Uterine smooth muscle cell (primary cell): Measurements from ENCODE around the gene XKR7. TPM values are rescaled to one million over a fixed set of nuclear protein-coding genes. Genes with fewer than 3 reads are reported as not detected.

Experiments used
- total RNA-seq: library from RNA; depleted of rRNA; stranded (reverse); fragments of >200 nt; gene quantifications from 2 replicates; pipeline ENCODE4 v1.2.3, GENCODE V29; 2014

XKR7 gene, protein sequence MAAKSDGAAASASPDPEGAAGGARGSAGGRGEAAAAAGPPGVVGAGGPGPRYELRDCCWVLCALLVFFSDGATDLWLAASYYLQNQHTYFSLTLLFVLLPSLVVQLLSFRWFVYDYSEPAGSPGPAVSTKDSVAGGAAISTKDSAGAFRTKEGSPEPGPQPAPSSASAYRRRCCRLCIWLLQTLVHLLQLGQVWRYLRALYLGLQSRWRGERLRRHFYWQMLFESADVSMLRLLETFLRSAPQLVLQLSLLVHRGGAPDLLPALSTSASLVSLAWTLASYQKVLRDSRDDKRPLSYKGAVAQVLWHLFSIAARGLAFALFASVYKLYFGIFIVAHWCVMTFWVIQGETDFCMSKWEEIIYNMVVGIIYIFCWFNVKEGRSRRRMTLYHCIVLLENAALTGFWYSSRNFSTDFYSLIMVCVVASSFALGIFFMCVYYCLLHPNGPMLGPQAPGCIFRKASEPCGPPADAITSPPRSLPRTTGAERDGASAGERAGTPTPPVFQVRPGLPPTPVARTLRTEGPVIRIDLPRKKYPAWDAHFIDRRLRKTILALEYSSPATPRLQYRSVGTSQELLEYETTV
- total RNA-seq: under 0.01 TPM in 1 of 2 replicates, not detected in the other

DNA sequence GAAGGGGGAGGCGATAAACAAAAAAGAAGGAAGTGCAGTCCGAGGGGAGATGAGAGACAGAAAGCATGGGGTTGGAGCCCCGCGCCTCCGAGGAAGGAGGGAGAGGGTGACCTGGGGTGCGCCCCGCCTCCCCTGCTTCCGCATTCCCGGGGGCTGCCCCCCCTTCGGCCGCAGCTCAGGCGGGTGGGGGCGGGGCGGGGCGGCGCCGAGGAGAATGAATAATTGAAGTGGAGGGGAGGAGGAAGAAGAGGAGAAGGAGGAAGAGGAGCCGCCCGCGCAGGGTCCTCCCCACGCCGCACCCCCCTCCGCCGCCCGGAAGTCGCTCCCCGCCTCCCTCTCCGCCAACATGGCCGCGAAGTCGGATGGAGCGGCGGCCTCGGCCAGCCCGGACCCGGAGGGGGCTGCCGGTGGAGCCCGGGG is at the start of gene XKR7:
TSS of gene XKR7 (plus strand) at position 322 of the 420 bp plus-strand sequence. CDS start at position 347, 25 bp downstream.

DNA sequence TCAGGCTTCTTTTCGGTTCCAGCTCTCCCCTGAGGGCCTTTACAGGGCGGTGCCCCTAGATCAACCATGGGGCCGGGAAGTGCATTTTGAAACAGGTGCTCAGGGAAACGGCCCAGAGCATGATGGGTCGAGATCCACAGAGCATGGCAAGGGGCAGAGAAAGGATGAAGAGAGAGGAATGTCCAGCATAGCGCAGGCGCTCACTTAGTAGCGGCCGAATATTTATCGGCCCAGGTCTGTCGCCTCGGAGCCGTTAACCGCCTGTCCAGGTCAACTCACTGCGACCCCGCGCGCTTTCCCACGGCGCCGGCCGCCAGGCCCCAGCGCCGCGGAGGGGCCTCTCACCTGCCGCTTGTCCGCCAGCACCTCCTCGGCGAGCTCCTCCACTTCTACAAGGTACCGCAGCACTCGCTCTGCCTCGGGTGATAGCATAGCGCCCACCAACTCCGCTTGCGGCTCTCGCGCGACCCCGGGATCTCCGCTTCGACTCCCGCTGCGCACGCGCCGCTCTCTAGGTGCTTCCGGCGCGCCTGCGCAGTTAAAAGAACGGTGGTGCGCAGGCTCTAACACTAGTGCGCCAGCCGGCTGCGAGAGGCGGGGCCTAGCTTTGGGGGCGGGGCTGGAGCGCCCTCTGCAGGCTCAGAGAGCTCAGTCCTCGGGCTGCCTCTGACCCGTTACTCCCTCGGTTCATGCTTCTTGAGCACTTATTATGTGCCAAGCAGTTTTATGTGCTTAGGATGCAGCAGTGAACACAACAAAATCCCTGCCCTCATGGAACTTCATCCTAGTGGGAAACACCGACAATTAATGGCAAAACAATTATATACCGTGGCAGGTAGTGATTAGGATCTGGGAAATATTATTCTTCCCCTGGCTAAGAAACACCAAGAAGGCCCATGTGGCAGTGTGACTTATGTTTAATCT is 16.2 kb upstream of the XKR7 start, which contains the start of gene PDRG1:
TSS of gene PDRG1 (minus strand) at position 517 of the 924 bp plus-strand sequence. CDS start at position 432, 85 bp downstream.

DNA sequence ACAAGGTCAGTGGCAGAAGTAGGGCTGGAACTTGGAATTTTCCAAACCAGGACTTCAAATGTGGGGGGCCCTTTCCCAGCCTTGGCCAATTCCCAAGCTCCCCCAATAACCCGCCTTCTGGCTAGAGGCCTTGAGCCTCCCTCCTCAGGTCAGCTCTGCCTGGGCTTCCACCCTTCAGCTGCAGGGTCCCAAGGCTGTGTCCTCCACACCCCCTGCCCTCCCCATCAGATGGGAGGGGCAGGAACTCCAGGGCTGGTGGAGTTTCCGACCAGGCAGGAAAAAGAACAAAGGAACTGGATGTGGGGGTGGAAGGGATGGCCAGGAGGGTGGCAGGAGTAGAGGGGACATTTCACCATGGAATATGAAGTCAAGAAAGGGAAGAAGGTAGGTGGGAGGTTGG is 42.1 kb downstream of the XKR7 start, which contains the start of gene CCM2L:
TSS of gene CCM2L (plus strand) at position 338 of the 400 bp plus-strand sequence. CDS start at position 355, 17 bp downstream.

DNA sequence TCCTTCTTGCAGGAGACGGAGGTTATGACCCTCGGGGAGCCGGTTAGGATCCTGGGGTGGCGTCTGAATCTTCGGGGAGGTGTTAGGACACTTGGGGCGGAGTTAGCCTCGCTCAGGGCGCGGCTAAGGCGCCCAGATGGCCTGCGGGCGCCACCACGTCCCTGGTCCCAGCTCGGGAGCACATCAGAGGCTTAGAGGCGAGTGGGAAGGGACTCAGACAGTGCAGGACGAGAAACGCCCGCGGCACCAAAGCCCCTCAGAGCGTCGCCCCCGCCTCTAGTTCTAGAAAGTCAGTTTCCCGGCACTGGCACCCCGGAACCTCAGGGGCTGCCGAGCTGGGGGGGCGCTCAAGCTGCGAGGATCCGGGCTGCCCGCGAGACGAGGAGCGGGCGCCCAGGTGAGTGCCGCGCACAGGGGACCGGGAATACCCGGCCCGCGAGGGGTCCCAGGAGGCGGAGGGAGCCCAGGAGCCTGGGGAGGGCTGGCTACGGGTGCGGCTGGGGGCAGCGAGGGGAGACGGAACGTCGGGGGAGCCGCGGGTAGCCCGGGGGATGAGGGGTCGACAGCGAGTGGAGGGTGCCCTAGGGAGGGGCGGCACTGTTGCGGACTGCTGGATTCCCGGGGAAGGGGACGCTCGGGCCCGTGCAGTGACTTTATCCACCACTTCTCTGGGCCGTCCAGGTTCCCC is 84.3 kb downstream of the XKR7 start, which contains the start of gene HCK:
TSS of gene HCK (plus strand) at position 153 of the 688 bp plus-strand sequence.

Other genes starting within 250 kb of the XKR7 start
- gene BCL2L1, start 245.3 kb upstream of the XKR7 start, total RNA-seq: 56.2 and 58.6 TPM in 2 replicates
- gene TPX2, start 228.9 kb upstream of the XKR7 start, total RNA-seq: 28.6 and 104 TPM in 2 replicates
- 0.12 and 0.44 TPM in 2 replicates for gene MYLK2, start 148.8 kb upstream of the XKR7 start, total RNA-seq
- gene FOXS1, start 122.5 kb upstream of the XKR7 start, total RNA-seq: 0.12 TPM in 1 of 2 replicates, not detected in the other
- not detected in 2 replicates for gene DUSP15, start 97.6 kb upstream of the XKR7 start, total RNA-seq
- under 0.01 TPM in 1 of 2 replicates, not detected in the other for gene TTLL9, start 97.5 kb upstream of the XKR7 start, total RNA-seq
- gene PDRG1, start 16.1 kb upstream of the XKR7 start, total RNA-seq: 4.7 and 4.9 TPM in 2 replicates
- under 0.01 TPM in 1 of 2 replicates, not detected in the other for gene CCM2L, start 42.3 kb downstream of the XKR7 start, total RNA-seq
- not detected in 2 replicates for gene HCK, start 84.1 kb downstream of the XKR7 start, total RNA-seq
- 25.5 and 35.4 TPM in 2 replicates for gene TM9SF4, start 141.6 kb downstream of the XKR7 start, total RNA-seq
- gene PLAGL2, start 239.6 kb downstream of the XKR7 start, total RNA-seq: 2.2 and 2.9 TPM in 2 replicates
- 45.1 and 45.5 TPM in 2 replicates for gene POFUT1, start 239.7 kb downstream of the XKR7 start, total RNA-seq